ENCODE results near the gene PLXNC1.

PLXNC1 gene

GRCh38 chr12:94242901-94243300, 94.5 kb downstream of the PLXNC1 start:
- no peak for DNase-seq (ENCODE audit: low spot score)

GRCh38 chr12:94244165-94245133, 96.1 kb downstream of the PLXNC1 start:
- DNase-seq (ENCODE audit: low spot score) = no peak

GRCh38 chr12:94245631-94246383, 97.4 kb downstream of the PLXNC1 start:
- no peak for DNase-seq (ENCODE audit: low spot score)

- DNase-seq (ENCODE audit: low spot score) = no peak
These were observed 98.9 kb downstream of the PLXNC1 start for GRCh38 chr12:94247246-94247645.

GRCh38 chr12:94248582-94248981, 100.2 kb downstream of the PLXNC1 start:
- DNase-seq (ENCODE audit: low spot score) = no peak

- no peak for DNase-seq (ENCODE audit: low spot score)
These were observed 101.8 kb downstream of the PLXNC1 start for GRCh38 chr12:94250130-94250529.

GRCh38 chr12:94254270-94254669, 105.9 kb downstream of the PLXNC1 start:
- DNase-seq (ENCODE audit: low spot score) = no peak

- DNase-seq (ENCODE audit: low spot score) = no peak
These were observed 106.6 kb downstream of the PLXNC1 start for GRCh38 chr12:94255006-94255405.

- no peak for DNase-seq (ENCODE audit: low spot score)
These were observed 107.1 kb downstream of the PLXNC1 start for GRCh38 chr12:94255428-94255827.

- no peak for DNase-seq (ENCODE audit: low spot score)
These were observed 110.2 kb downstream of the PLXNC1 start for GRCh38 chr12:94258593-94258992.

GRCh38 chr12:94260017-94260416, 111.6 kb downstream of the PLXNC1 start:
- DNase-seq (ENCODE audit: low spot score) = no peak

- no peak for DNase-seq (ENCODE audit: low spot score)
These were observed 112.3 kb downstream of the PLXNC1 start for GRCh38 chr12:94260717-94261116.

GRCh38 chr12:94261119-94261518, 112.7 kb downstream of the PLXNC1 start:
- DNase-seq (ENCODE audit: low spot score) = no peak

- no peak for DNase-seq (ENCODE audit: low spot score)
These were observed 113.4 kb downstream of the PLXNC1 start for GRCh38 chr12:94261786-94262185.

- peak; percentile 84 for DNase-seq (ENCODE audit: low spot score)
These were observed 114.0 kb downstream of the PLXNC1 start for GRCh38 chr12:94262228-94263010.

- no peak for DNase-seq (ENCODE audit: low spot score)
These were observed 114.8 kb downstream of the PLXNC1 start for GRCh38 chr12:94263011-94263811.

GRCh38 chr12:94263905-94264561, 115.7 kb downstream of the PLXNC1 start:
- no peak for DNase-seq (ENCODE audit: low spot score)

- no peak for DNase-seq (ENCODE audit: low spot score)
These were observed 116.5 kb downstream of the PLXNC1 start for GRCh38 chr12:94264736-94265485.

GRCh38 chr12:94265539-94265938, 117.2 kb downstream of the PLXNC1 start:
- no peak for DNase-seq (ENCODE audit: low spot score)
